Fibroblast of the aortic adventitia (primary cell): ENCODE measurements around the gene CAMTA1. TPM values are rescaled to one million over a fixed set of nuclear protein-coding genes. Genes with fewer than 3 reads are reported as not detected.

ENCODE experiments used
- DNase-seq: peaks from one replicate; pipeline ENCODE4 v3.0.0-alpha.2; 2010; ENCODE audit warnings: low read depth
- H3K4me3 ChIP-seq: 2 replicates; pipeline ENCODE4 v1.5.1; 2011; ENCODE audit warnings: low read depth, mild to moderate bottlenecking, control low read depth, low read length, moderate library complexity
- CTCF ChIP-seq: IDR thresholded peaks from 2 replicates; pipeline ENCODE4 v1.5.1; 2011; ENCODE audit warnings: mild to moderate bottlenecking, low read length, control low read depth, inconsistent platforms; ENCODE audit not compliant: insufficient read depth
- total RNA-seq: library from RNA; depleted of rRNA; stranded (reverse); fragments of >200 nt; gene quantifications from 2 replicates; pipeline ENCODE4 v1.2.3, GENCODE V29; 2012; ENCODE audit warnings: low replicate concordance

Gene CAMTA1
- total RNA-seq, 1 donor: 91.9 TPM

DNA sequence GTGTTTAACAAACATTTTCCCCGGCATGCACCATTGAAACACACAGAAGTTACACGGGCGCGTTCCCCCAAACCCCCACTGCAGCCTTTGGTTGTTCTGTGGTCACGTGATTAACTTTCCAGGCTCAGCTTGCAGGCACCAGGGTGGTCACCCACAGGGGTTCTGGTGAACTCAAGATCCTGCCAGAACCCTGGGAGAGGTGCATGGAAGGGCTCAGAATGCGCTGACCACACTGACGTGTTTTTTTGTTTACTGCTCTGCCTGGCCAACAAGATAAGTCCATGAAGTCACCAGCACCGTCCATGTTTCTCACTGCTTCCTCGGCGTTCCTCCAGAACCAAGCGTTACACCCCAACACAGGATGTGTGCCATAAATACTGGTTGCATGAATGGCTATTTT lies 756.4 kb downstream of the CAMTA1 start:
- TF ChIP-seq CTCF: no peak
- H3K4me3 ChIP-seq: no peak overlapping the region
- DNase-seq: peak; percentile 52

DNA sequence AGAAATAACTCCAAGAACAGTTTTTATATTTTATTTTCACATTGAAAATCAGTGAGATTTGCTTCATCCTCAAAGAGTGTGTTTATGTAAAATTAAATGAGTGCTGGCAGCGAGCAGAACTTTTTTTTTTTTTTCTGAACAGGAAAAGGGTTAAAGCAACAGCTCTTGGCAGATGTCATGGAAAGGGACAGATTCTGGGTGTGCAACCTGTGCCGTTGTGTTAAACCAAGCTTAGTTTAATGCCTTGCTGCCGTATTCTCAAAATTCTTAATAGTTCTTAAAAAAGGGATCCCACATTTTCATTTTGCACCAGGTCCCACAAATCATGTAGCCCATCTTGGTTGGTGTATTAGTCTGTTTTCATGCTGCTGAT lies 758.5 kb downstream of the CAMTA1 start:
- no peak for TF ChIP-seq CTCF
- DNase-seq: no peak
- H3K4me3 ChIP-seq: no peak overlapping the region

DNA sequence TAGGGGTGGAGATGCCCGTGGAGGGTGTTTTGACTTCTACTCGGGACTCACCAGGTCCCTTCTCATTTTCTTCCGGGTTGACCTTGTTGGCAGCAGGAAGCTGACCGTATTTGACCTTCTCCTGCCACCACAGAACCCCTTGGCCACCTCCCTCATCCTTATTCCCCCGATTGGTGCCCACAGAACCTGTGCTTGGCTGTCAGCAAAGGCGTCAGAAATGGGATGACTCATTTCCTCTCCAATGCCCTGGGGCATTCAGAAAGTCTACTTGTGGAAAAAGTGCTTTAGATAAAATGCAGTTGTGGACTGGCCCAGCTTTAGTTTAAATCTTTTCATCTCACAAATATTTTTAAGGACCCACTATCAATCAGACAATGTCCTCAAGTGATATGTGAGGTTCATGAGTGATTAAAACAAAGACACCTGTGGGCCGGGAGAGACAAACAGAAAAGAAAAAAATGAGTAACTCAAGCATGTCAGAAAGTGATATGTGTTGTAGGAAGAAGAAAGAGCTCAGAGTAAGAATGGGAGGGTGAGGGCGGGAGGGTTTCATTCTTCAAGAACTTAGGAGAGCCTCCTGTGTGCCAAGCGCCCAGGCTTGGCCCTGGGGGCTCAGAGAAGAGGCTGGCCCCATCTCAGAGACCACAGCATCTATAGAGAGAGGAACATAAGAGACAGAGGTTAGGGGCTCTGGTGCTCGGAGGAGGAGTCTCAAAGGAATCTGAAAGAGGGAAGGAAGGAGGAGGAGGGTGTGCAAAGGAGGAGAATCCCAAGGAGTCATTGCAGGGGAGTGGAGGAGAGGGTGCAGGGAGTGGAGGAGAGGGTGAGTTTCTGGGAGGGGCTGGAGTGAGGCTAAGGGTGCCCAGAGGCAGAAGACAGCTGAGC lies 764.3 kb downstream of the CAMTA1 start:
- DNase-seq: peak; percentile 61
- H3K4me3 ChIP-seq: no peak overlapping the region
- TF ChIP-seq CTCF: no peak

DNA sequence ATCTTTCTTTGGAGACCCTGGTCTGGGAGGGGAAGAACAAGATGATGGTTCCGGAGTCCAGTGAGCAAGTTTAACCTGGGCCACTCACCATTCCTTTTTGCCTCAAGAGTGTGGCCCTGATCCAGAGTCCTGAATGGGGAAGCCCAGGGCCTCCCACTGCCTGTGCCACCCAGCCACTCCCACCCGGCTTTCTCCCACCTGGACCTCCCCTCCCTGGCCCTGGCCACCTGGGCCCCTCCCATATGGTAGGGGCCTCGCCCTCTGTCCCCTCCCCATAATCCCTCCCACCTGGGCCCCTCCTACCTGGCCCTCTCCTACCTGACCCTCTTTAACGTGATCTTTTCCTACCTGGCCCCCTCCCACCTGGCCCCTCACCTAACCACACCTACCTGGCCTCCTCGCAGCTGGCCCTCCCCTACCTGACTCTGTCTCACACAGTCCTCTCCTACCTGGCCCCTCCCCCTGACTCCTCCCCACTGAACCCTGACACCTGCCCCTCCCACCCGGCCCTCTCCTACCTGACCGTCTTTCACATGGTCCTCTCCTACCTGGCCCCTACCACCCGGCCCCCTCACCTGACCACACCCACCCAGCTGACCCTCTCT lies 765.1 kb downstream of the CAMTA1 start:
- H3K4me3 ChIP-seq: no peak overlapping the region
- no peak for TF ChIP-seq CTCF
- DNase-seq: no peak

DNA sequence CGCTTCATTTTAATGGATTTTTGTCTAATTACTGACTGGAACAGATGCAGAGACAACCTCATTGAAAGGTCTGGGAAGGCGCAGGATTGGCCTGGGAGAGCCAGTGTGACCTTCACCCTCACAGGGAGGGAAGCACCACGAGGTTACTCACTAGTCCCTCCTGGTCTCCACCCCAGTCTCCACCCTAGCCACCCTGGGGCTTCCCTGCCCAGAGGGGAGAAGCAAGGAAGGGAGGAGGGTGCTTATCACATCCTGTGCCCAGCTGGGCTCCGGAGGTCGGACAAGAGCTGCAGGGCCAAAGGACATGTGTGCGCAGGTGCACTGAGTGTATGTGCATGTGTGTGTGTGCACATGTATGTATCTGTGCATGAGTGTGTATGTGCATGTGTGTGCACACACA lies 765.7 kb downstream of the CAMTA1 start:
- no peak overlapping the region for H3K4me3 ChIP-seq
- DNase-seq: no peak
- TF ChIP-seq CTCF: no peak

- H3K4me3 ChIP-seq: no peak overlapping the region
- no peak for TF ChIP-seq CTCF
- no peak for DNase-seq
Measured at GRCh38 chr1:7551442-7551841, 766.2 kb downstream of the CAMTA1 start.

GRCh38 chr1:7552402-7552801 lies 767.1 kb downstream of the CAMTA1 start:
- no peak for TF ChIP-seq CTCF
- no peak for DNase-seq
- H3K4me3 ChIP-seq: no peak overlapping the region
